ENCODE data around the gene SUCLG1. TPM values are rescaled to one million over a fixed set of nuclear protein-coding genes. Genes with fewer than 3 reads are reported as not detected.

The SUCLG1 gene
- total RNA-seq, 2 donors from 2014 or later: 33.6 to 41.9 TPM

- Histone ChIP-seq H3K9ac (ENCODE audit: extremely low read depth, low read length, poor library complexity, severe bottlenecking) (no peak overlapping the region), H3K27me3 (ENCODE audit: control insufficient read depth, insufficient read depth, low read length, poor library complexity, severe bottlenecking) (peaks cover 28% of the 10 kb centered on the region), H3K36me3 (ENCODE audit: control insufficient read depth, insufficient read depth, low read length) (no peaks in the 10 kb centered on the region), H3K9me3 (ENCODE audit: control insufficient read depth, low read length) (peaks cover 24% of the 10 kb centered on the region), H3K4me1 (ENCODE audit: control insufficient read depth, insufficient read depth, low read length) (peaks cover 5% of the 10 kb centered on the region), H3K27ac (ENCODE audit: low read depth, low read length) (no peak overlapping the region), H3K4me3 (ENCODE audit: low read length) (no peak overlapping the region)
- peaks cover 2% of the 10 kb centered on the region for H3K36me3 Mint-ChIP-seq (ENCODE audit: low read depth)
- DNase-seq: no peak
- peaks cover 36% of the 10 kb centered on the region for H3K27me3 Mint-ChIP-seq (ENCODE audit: insufficient read depth)
- no peak overlapping the region for H3K27ac Mint-ChIP-seq
- H3K4me1 Mint-ChIP-seq: peaks cover 18% of the 10 kb centered on the region
- WGBS, 2 experiments (ENCODE audit: insufficient coverage in 1 of 2, insufficient read length in 1 of 2): 84% methylated on average over 2 of the region's 2 CpGs; no CpG with 5 or more reads in 1 of the 2 experiments
- H3K4me3 Mint-ChIP-seq: no peak overlapping the region
- H3K9me3 Mint-ChIP-seq: peaks cover 18% of the 10 kb centered on the region
- TF ChIP-seq CTCF (conservative IDR thresholded peaks at IDR 0.05): no peak
Observed at GRCh38 chr2:84383271-84383670, 75.8 kb downstream of the SUCLG1 start.

GRCh38 chr2:84380875-84381274, 78.2 kb downstream of the SUCLG1 start:
- no peak for DNase-seq
- H3K4me1 ChIP-seq (ENCODE audit: control insufficient read depth, insufficient read depth, low read length): no peaks in the 10 kb centered on the region
- TF ChIP-seq CTCF (conservative IDR thresholded peaks at IDR 0.05): no peak
- H3K4me3 Mint-ChIP-seq: no peak overlapping the region
- H3K27me3 Mint-ChIP-seq (ENCODE audit: insufficient read depth): peaks cover 28% of the 10 kb centered on the region
- H3K27me3 ChIP-seq (ENCODE audit: control insufficient read depth, insufficient read depth, low read length, poor library complexity, severe bottlenecking): peaks cover 17% of the 10 kb centered on the region
- H3K9me3 Mint-ChIP-seq: peaks cover 18% of the 10 kb centered on the region
- H3K27ac Mint-ChIP-seq: no peak overlapping the region
- H3K9ac ChIP-seq (ENCODE audit: extremely low read depth, low read length, poor library complexity, severe bottlenecking): no peak overlapping the region
- no peak overlapping the region for H3K27ac ChIP-seq (ENCODE audit: low read depth, low read length)
- no peaks in the 10 kb centered on the region for H3K36me3 ChIP-seq (ENCODE audit: control insufficient read depth, insufficient read depth, low read length)
- H3K4me1 Mint-ChIP-seq: peaks cover 7% of the 10 kb centered on the region
- no peak overlapping the region for H3K4me3 ChIP-seq (ENCODE audit: low read length)
- H3K36me3 Mint-ChIP-seq (ENCODE audit: low read depth): peaks cover 2% of the 10 kb centered on the region
- peaks cover 24% of the 10 kb centered on the region for H3K9me3 ChIP-seq (ENCODE audit: control insufficient read depth, low read length)

GRCh38 chr2:84378960-84379359, 80.1 kb downstream of the SUCLG1 start:
- Mint-ChIP-seq H3K4me1 (peaks cover 6% of the 10 kb centered on the region), H3K27me3 (ENCODE audit: insufficient read depth) (peaks cover 25% of the 10 kb centered on the region)
- no peaks in the 10 kb centered on the region for H3K36me3 ChIP-seq (ENCODE audit: control insufficient read depth, insufficient read depth, low read length)

More at GRCh38 chr2:84378960-84379359, 80.1 kb downstream of the SUCLG1 start:
- Histone ChIP-seq H3K27ac (ENCODE audit: low read depth, low read length) (no peak overlapping the region), H3K9ac (ENCODE audit: extremely low read depth, low read length, poor library complexity, severe bottlenecking) (no peak overlapping the region), H3K9me3 (ENCODE audit: control insufficient read depth, low read length) (peaks cover 9% of the 10 kb centered on the region), H3K4me3 (ENCODE audit: low read length) (no peak overlapping the region), H3K4me1 (ENCODE audit: control insufficient read depth, insufficient read depth, low read length) (no peaks in the 10 kb centered on the region), H3K27me3 (ENCODE audit: control insufficient read depth, insufficient read depth, low read length, poor library complexity, severe bottlenecking) (peaks cover 13% of the 10 kb centered on the region)
- no peak overlapping the region for H3K27ac Mint-ChIP-seq
- no peak for TF ChIP-seq CTCF (conservative IDR thresholded peaks at IDR 0.05)
- H3K36me3 Mint-ChIP-seq (ENCODE audit: low read depth): peaks cover 2% of the 10 kb centered on the region
- no peak for DNase-seq
- H3K4me3 Mint-ChIP-seq: no peak overlapping the region
- H3K9me3 Mint-ChIP-seq: peaks cover 3% of the 10 kb centered on the region
- WGBS, 2 experiments (ENCODE audit: insufficient coverage in 1 of 2, insufficient read length in 1 of 2): 95 to 100% methylated on average over 1 of the region's 1 CpG

Measured in endodermal cell (in vitro differentiated cells).